Neural cell (in vitro differentiated cells): ENCODE results near the gene GABPB2.

Experiments
- EP300 ChIP-seq: fragments of 450-650 bp; conservative IDR thresholded peaks from 2 replicates; pipeline ENCODE4 v1.6.1; 2014; ENCODE audit warnings: antibody characterized with exemption, mild to moderate bottlenecking, moderate library complexity; ENCODE audit not compliant: poor library complexity, severe bottlenecking
- EZH2 ChIP-seq: fragments of 200-600, 300-800 bp; shearing (Covaris generic), sonication (generic); IDR thresholded peaks from 2 replicates; pipeline ENCODE4 v1.6.1; 2014; ENCODE audit warnings: antibody characterized with exemption, low read length, borderline replicate concordance, mild to moderate bottlenecking; ENCODE audit not compliant: insufficient read depth, poor library complexity, severe bottlenecking
- MXI1 ChIP-seq: fragments of 450-650 bp; conservative IDR thresholded peaks from 2 replicates; pipeline ENCODE4 v1.6.1; 2014; ENCODE audit warnings: antibody characterized with exemption, mild to moderate bottlenecking; ENCODE audit not compliant: poor library complexity, severe bottlenecking
- POLR2AphosphoS5 ChIP-seq: IDR thresholded peaks from 2 replicates; pipeline ENCODE4 v1.6.1; 2012
- RAD21 ChIP-seq: fragments of 450-650 bp; conservative IDR thresholded peaks from 2 replicates; pipeline ENCODE4 v1.6.1; 2014; ENCODE audit warnings: antibody characterized with exemption, mild to moderate bottlenecking, moderate library complexity
- SMC3 ChIP-seq: fragments of 450-650 bp; conservative IDR thresholded peaks from 2 replicates; pipeline ENCODE4 v1.6.1; 2014; ENCODE audit warnings: antibody characterized with exemption, mild to moderate bottlenecking, moderate library complexity; ENCODE audit not compliant: poor library complexity
- TAF1 ChIP-seq: IDR thresholded peaks from 2 replicates; pipeline ENCODE4 v1.6.1; 2012; ENCODE audit warnings: low read depth
- TF ChIP-seq, protein P1 (sequence below): fragments of 450-650 bp; IDR thresholded peaks from 2 replicates; pipeline ENCODE4 v1.5.1; 2014; ENCODE audit warnings: antibody characterized with exemption, mild to moderate bottlenecking, moderate library complexity; ENCODE audit not compliant: poor library complexity, severe bottlenecking
- TF ChIP-seq, protein P2 (sequence below): IDR thresholded peaks from 2 replicates; pipeline ENCODE4 v1.6.1; 2012; ENCODE audit warnings: borderline replicate concordance

DNA sequence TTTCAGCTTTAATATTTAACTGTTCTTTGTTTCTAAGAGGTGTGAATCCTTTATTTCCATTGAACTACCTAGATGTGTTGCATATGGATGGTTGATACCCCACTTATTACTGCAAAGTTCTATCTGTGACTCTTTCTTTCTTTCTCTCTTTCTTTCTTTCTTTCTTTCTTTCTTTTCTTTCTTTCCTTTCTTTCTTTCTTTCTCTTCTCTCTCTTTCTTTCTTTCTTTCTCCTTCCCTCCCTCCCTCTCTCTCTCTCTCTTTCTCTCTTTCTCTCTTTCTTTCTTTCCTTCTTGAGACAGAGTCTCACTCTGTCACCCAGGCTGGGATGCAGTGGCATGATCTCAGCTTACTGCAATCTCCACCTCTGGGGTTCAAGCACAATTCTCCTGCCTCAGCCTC is 34.1 kb downstream of the GABPB2 start:
- TF ChIP-seq EP300 (no peak), POLR2AphosphoS5 (no peak), MXI1 (no peak), RAD21 (no peak), EZH2 (no peak), TAF1 (no peak), SMC3 (no peak)
- TF ChIP-seq, protein P1, sequence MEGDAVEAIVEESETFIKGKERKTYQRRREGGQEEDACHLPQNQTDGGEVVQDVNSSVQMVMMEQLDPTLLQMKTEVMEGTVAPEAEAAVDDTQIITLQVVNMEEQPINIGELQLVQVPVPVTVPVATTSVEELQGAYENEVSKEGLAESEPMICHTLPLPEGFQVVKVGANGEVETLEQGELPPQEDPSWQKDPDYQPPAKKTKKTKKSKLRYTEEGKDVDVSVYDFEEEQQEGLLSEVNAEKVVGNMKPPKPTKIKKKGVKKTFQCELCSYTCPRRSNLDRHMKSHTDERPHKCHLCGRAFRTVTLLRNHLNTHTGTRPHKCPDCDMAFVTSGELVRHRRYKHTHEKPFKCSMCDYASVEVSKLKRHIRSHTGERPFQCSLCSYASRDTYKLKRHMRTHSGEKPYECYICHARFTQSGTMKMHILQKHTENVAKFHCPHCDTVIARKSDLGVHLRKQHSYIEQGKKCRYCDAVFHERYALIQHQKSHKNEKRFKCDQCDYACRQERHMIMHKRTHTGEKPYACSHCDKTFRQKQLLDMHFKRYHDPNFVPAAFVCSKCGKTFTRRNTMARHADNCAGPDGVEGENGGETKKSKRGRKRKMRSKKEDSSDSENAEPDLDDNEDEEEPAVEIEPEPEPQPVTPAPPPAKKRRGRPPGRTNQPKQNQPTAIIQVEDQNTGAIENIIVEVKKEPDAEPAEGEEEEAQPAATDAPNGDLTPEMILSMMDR, result no peak
- TF ChIP-seq, protein P2, sequence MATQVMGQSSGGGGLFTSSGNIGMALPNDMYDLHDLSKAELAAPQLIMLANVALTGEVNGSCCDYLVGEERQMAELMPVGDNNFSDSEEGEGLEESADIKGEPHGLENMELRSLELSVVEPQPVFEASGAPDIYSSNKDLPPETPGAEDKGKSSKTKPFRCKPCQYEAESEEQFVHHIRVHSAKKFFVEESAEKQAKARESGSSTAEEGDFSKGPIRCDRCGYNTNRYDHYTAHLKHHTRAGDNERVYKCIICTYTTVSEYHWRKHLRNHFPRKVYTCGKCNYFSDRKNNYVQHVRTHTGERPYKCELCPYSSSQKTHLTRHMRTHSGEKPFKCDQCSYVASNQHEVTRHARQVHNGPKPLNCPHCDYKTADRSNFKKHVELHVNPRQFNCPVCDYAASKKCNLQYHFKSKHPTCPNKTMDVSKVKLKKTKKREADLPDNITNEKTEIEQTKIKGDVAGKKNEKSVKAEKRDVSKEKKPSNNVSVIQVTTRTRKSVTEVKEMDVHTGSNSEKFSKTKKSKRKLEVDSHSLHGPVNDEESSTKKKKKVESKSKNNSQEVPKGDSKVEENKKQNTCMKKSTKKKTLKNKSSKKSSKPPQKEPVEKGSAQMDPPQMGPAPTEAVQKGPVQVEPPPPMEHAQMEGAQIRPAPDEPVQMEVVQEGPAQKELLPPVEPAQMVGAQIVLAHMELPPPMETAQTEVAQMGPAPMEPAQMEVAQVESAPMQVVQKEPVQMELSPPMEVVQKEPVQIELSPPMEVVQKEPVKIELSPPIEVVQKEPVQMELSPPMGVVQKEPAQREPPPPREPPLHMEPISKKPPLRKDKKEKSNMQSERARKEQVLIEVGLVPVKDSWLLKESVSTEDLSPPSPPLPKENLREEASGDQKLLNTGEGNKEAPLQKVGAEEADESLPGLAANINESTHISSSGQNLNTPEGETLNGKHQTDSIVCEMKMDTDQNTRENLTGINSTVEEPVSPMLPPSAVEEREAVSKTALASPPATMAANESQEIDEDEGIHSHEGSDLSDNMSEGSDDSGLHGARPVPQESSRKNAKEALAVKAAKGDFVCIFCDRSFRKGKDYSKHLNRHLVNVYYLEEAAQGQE, result no peak
